Measurements from ENCODE around the gene SLC13A4.

DNA sequence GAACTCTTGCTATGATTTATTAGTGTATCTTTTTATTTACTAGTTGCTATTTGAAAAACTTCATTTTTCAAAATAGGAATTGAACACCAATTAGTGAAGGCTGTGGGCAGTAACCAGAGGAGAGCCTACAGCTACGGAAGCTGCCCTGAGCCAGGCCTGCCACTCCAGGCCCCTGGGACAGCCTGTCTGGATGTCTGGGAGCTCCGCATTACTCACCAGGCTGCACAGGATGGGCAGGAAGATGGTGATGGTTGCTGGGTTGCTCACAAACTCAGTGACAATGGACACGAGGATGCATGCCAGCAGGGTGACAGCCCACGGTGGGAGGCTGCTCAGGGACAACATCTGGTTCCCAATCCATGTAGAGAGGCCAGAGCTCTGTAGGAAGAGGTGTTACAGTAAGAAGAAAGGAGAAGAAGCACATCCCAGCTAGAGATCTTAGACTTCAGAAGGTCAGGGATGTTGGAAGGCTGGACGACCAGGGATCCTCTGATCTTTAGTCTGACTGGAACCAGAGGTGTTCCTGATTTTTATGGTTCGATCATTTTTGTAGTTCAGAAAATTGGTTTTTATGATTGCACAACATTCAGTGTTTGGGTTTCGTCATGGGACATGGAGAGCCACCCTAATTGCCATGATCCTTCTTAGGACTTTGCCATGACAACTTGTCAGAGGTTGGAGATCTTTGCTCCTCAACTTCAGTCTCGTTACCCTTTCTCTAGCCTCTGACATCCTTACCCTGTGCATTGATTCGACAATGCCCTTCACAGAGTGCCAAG is 42.5 kb downstream of the SLC13A4 start:
- TF ChIP-seq, protein P1, sequence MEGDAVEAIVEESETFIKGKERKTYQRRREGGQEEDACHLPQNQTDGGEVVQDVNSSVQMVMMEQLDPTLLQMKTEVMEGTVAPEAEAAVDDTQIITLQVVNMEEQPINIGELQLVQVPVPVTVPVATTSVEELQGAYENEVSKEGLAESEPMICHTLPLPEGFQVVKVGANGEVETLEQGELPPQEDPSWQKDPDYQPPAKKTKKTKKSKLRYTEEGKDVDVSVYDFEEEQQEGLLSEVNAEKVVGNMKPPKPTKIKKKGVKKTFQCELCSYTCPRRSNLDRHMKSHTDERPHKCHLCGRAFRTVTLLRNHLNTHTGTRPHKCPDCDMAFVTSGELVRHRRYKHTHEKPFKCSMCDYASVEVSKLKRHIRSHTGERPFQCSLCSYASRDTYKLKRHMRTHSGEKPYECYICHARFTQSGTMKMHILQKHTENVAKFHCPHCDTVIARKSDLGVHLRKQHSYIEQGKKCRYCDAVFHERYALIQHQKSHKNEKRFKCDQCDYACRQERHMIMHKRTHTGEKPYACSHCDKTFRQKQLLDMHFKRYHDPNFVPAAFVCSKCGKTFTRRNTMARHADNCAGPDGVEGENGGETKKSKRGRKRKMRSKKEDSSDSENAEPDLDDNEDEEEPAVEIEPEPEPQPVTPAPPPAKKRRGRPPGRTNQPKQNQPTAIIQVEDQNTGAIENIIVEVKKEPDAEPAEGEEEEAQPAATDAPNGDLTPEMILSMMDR (IDR thresholded peaks at IDR 0.05): no peak
- no peak for TF ChIP-seq EP300 (IDR thresholded peaks at IDR 0.05)
- TF ChIP-seq POLR2A (IDR thresholded peaks at IDR 0.05; ENCODE audit: low read depth): no peak

All from esophagus muscularis mucosa (tissue), 4 donors.